Right lung (tissue), 10 donors: ENCODE measurements around the gene SNCAIP. TPM values are rescaled to one million over a fixed set of nuclear protein-coding genes. Genes with fewer than 3 reads are reported as not detected.

Source experiments
- DNase-seq, 2 donors: peaks; one replicate each; pipeline ENCODE4 v3.0.0-alpha.2; 2013
- long read RNA-seq, 8 donors: transcript quantifications; one replicate each; lab custom pipeline, GENCODE V29; 2026
- polyA plus RNA-seq, 5 donors: library from polyadenylated mRNA; unstranded; fragments of 120-200 nt; gene quantifications; one replicate each; pipeline versions ENCODE4 v1.2.1 to v1.2.3, GENCODE V29; 2013; ENCODE audit warnings: inconsistent platforms in 1 of 5, low replicate concordance in 1 of 5; ENCODE audit not compliant: insufficient read length in 5 of 5, insufficient read depth in 1 of 5

The SNCAIP gene
- 10 to 100 TPM; 14.2 to 24.5 (median 20.8) TPM for polyA plus RNA-seq
- long read RNA-seq, donor 1, partial matches to known transcripts, result 0 of 4 reads
- long read RNA-seq, donor 1, other reads (novel, unspliced or antisense), result 0 of 4 reads
- long read RNA-seq, donor 2, partial matches to known transcripts, result 0 of 1 reads
- long read RNA-seq, donor 2, other reads (novel, unspliced or antisense), result 0 of 1 reads
- long read RNA-seq, donor 3, partial matches to known transcripts, result 0 of 2 reads
- long read RNA-seq, donor 3, other reads (novel, unspliced or antisense), result 0 of 2 reads
- long read RNA-seq, donor 4, partial matches to known transcripts, result 0 of 1 reads
- long read RNA-seq, donor 4, other reads (novel, unspliced or antisense), result 0 of 1 reads
- long read RNA-seq, donor 5, partial matches to known transcripts, result 7 of 9 reads
- long read RNA-seq, donor 5, other reads (novel, unspliced or antisense), result 0 of 9 reads
- long read RNA-seq, donor 6, partial matches to known transcripts, result 0 of 2 reads
- long read RNA-seq, donor 6, other reads (novel, unspliced or antisense), result 0 of 2 reads
- long read RNA-seq, donor 7, result 0 reads
- long read RNA-seq, donor 8, partial matches to known transcripts, result 0 of 2 reads
- long read RNA-seq, donor 8, other reads (novel, unspliced or antisense), result 0 of 2 reads

GRCh38 chr5:122311961-122312590 lies at the start of gene SNCAIP:
SNCAIP (plus strand) TSS chr5:122312237; CDS start chr5:122391135, 78,898 bp downstream.
- DNase-seq, result peak; percentile 62 to 75

DNA sequence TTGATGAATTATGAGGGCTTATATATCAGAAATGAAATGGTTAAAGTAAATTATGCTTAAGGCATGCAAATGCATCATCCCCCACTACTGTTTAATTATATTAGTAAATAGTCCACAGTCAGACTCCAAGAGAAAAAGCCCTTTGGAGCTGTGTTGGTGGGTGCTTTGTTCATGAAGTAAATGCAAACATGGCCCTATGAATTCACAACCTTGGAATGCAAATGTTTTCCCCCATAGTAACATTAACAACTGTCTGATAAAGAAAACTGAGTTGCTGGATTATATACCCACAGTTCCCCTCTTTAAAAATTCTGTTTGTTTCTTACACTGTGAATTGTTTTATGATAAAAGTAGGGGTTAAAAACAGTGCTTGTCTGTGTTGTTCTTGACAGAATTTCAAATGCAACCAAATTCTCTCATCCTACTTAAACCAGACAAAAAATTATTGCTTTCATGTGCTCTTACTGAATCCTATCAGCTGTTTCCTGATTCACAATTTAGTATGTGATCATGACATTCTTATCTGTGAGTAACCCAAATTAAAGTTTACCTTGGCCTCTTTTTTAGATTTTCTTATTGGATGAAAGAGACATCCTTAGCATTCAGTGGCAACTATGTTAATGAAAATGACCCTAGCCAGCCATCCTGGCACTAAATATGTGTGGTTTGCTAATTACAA lies 48.5 kb upstream of the SNCAIP start:
- DNase-seq, result no peak

- no peak for DNase-seq
Measured at GRCh38 chr5:122264610-122265009, 47.4 kb upstream of the SNCAIP start.

- no peak for DNase-seq
Measured at GRCh38 chr5:122267185-122267584, 44.9 kb upstream of the SNCAIP start.

GRCh38 chr5:122273696-122274095 lies 38.3 kb upstream of the SNCAIP start:
- no peak for DNase-seq

DNA sequence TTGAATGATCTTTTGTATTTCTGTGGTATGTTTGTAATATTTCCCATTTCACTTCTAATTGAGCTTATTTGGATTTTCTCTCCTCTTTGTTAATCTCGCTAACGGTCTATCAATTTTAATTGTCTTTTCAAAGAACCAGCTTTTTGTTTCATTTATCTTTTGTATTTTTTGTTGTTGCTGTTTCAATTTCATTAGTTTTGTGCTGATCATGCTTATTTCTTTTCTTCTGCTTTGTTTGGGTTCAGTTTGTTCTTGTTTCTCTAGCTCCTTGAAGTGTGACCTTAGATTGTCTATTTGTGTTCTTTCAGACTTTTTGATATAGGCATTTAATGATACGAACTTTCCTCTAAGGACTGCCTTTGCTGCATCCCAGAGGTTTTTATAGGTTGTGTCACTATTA lies 28.4 kb upstream of the SNCAIP start:
- DNase-seq, result no peak

GRCh38 chr5:122286541-122286940 lies 25.5 kb upstream of the SNCAIP start:
- no peak for DNase-seq

GRCh38 chr5:122287101-122287500 lies 24.9 kb upstream of the SNCAIP start:
- DNase-seq, result no peak

DNA sequence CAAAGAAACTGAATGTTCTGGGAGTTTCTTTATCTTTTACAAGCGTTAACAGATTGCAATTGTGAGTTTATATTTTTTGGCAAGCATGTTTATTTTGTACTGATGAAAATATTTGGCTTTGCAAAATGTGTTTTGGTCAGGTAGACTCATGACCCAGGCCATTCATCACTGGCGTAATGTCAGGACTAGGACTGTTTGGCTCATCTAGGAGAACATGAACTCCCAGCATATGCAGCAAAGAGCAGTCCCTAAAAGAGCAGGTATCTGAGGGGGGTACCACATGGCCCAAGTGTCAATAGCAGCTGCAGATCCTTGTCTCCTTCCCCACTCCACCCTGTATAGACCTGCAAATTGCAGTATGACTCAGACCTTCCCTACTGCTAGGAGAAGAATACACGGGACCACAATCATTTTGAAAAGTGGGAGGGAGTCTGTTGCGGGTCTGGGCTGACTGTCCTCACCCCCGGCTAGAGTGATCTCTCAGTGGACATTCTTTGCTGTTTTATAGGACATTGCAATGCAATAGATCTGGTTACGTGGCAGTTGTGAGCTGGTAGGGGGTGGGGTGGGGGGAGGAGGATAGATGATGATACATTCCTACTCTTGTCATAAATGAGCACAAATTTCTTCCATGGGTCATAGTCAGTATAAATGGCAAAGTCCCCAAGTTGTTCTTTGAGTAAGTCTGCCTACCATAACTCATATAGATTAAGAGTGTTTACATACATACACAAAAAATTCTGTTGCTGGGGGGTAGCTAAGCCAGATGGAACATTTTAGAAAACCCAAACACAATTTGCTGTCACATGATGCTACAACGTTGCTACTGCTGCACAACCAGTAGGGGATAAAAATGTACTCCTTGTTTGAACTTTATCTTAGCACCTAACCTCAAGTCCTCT lies 20.8 kb upstream of the SNCAIP start:
- no peak for DNase-seq

DNA sequence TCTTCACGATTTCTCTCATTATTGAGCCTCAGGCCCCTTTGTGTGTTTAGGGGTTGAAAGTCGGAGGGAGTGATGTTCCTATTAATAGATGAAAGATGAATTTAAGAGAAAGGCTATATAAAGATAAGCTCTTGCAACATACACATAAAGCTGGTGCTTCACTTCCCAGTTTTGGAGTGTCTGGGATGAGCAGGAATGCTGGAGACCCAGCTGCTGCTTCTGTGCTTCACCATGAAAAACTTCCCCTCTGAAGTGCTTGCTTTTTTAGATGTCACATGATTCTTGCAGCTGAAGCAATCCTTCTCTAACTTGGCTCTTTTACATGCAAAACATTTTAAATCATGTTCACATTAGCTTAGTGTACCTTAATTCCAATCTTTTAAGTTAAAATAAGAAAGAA lies 19.7 kb upstream of the SNCAIP start:
- peak; percentile 32 to 45 for DNase-seq

DNA sequence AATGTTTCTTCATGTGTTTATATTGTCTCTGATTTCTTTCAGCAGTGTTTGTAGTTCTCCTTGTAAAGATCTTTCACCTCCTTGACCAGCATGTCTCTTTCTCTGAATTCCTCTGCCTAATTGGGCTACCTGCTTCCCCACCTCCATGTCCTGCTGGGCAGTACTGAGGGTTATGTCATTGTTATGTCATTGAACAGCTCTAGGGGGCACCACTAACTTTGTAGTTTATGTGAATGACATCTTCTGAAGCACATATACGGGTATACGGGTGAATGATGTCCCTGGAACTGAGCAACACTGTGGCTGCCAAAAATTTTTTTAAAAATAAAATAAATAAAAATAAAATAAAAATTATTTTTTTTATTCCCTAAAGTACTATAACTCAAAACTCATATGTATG lies 16.9 kb upstream of the SNCAIP start:
- DNase-seq, result no peak

GRCh38 chr5:122296871-122297270 lies 15.2 kb upstream of the SNCAIP start:
- no peak for DNase-seq

GRCh38 chr5:122297587-122298298 lies 14.3 kb upstream of the SNCAIP start:
- no peak for DNase-seq

DNA sequence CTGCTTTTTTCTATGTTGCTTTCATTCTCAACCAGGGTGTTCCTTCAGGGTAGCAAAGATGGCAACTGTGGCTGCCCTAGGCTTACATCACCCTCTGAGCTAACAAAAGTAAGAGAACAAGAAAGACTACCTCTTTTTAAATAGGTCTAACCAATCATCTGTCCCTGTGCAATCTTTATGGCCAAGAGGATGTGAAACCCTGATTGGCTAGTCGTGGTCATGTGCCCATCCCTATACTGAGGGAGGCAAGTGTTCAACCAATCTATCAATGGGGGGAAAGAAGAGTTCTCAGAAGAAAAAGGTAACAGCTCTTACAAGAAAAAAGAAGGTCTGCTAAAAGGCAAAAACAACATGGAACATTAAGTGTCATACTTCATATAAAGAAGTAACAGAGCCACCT lies 11.7 kb upstream of the SNCAIP start:
- no peak for DNase-seq

- DNase-seq, result no peak
Measured at GRCh38 chr5:122301016-122301415, 11.0 kb upstream of the SNCAIP start.

DNA sequence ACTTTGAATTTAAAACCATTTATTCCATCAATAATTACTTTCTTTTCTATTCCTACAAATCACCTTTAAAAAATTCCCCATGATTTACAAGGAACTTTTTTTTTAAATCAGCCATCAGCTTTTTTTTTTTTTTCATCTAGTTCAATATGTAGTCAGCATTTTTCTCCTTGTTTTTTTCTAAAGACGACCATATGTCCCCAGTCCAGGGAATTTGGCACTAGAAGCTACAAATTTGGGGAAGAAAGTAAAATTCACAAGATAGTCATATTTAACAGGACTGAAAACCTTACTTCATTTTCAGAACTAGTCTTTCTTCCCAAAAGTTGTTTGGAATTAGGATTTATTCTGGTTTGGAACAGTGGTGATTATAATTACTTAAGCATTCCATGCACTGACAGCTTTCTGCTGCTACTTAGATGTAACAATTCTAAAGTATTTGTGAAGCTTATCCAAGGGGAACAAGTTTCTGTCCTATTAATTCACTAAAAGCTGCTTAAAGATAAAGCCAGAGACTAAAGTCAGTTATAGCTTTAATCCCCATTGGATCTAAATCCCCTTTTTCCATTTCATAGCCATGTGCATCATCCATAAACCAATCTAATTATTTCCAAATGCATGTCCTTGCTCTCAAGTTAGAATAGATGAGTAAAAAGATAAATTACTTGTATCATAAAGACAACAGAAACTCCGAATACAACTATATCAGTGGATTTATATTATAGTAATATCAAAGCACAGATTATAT lies 7.4 kb upstream of the SNCAIP start:
- no peak for DNase-seq

GRCh38 chr5:122306461-122306860 lies 5.6 kb upstream of the SNCAIP start:
- DNase-seq, result no peak

DNA sequence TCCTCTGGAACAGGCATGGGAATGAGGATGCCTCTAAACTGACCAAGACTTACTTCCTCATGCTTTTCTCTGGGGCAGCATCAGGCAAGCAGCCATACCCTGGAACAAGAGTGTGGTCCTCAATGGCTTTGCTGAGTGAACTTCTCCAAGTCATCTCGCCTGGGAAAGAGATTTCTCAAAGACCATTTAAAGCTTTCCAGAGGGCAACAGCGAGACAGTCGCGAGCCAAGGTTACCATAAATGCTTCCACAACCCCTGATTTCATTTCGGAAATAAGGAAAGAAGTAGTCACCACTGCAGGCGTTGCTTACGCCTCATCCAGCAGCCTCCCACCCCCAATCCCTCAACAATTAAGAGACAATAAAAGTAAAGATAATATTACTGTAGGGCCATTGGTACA lies 1.1 kb upstream of the SNCAIP start:
- no peak for DNase-seq

DNA sequence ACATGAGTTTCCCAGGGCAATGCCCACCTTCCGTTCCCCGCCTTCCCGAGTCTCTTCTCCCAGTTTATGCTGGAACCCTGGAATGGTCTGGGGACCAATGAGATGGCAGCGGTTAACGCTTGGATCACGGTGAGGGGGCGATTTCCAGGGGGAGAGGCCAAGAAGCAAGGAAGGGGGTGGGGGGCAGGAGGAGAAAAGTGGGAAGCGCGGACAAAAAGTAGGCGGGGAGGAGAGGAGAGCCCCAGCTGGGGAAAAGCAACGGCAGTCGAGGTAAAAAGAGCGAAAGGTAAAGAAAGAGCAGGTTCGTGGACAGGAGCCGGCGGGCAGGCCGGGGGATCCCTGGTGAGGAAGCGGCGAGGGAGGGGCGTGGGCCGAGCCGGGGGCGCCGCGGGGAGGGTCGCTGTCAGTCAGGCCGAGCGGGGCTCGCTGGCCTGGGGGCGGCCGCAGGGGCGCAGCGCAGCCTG lies 508 bp upstream of the SNCAIP start:
- peak; percentile 33 to 40 for DNase-seq
